Measurements from ENCODE around the gene CLN3.
"Not testable (repeated sequence)": the region's sequence is repeated elsewhere in the genome, so short reads cannot be mapped to it uniquely, and the experiment has no call there.

CLN3 gene

GRCh38 chr16:28473714-28474265 lies 18.1 kb downstream of the CLN3 start:
- Histone ChIP-seq H3K4me3 (ENCODE audit: low read depth, low read length) (no peak overlapping the region), H3K36me3 (0 out of 2 replicates have a peak, but pooled peaks cover 3% of the 10 kb centered on the region), H3K27me3 (no peaks in the 10 kb centered on the region), H3K4me1 (no peaks in the 10 kb centered on the region), H3K9me3 (no peaks in the 10 kb centered on the region)
- no peak for TF ChIP-seq CTCF (IDR thresholded peaks at IDR 0.05; ENCODE audit: low read depth, low read length)
- DNase-seq = no peak

GRCh38 chr16:28447081-28447480 lies 44.8 kb downstream of the CLN3 start:
- H3K9me3 ChIP-seq; H3K4me3 ChIP-seq (ENCODE audit: low read depth, low read length); H3K27me3 ChIP-seq; DNase-seq; H3K4me1 ChIP-seq; H3K36me3 ChIP-seq: not testable (repeated sequence)

- not testable (repeated sequence) for DNase-seq; H3K4me1 ChIP-seq; H3K27me3 ChIP-seq; H3K36me3 ChIP-seq; H3K4me3 ChIP-seq (ENCODE audit: low read depth, low read length); H3K9me3 ChIP-seq
These were observed 45.5 kb downstream of the CLN3 start for GRCh38 chr16:28446388-28446787.

GRCh38 chr16:28443943-28444342 lies 47.9 kb downstream of the CLN3 start:
- H3K36me3 ChIP-seq; H3K9me3 ChIP-seq; H3K4me1 ChIP-seq; DNase-seq; H3K4me3 ChIP-seq (ENCODE audit: low read depth, low read length); H3K27me3 ChIP-seq: not testable (repeated sequence)

- not testable (repeated sequence) for H3K4me1 ChIP-seq; H3K9me3 ChIP-seq; H3K27me3 ChIP-seq; DNase-seq; H3K4me3 ChIP-seq (ENCODE audit: low read depth, low read length); H3K36me3 ChIP-seq
These were observed 53.0 kb downstream of the CLN3 start for GRCh38 chr16:28438899-28439298.

GRCh38 chr16:28435340-28435739 lies 56.5 kb downstream of the CLN3 start:
- not testable (repeated sequence) for H3K9me3 ChIP-seq; H3K36me3 ChIP-seq; DNase-seq; H3K27me3 ChIP-seq; H3K4me1 ChIP-seq; H3K4me3 ChIP-seq (ENCODE audit: low read depth, low read length)
